RWPE1 (cell line): ENCODE data around the gene JAKMIP2.
A peak's percentile ranks its signal among the peaks of the same experiment; 100 is the strongest.
"Not testable (repeated sequence)": the region's sequence is repeated elsewhere in the genome, so short reads cannot be mapped to it uniquely, and the experiment has no call there.

ENCODE experiments used
- CTCF ChIA-PET: fragments of 350-600 bp; sonication (Branson Sonifier 250); formaldehyde crosslinking; extraction: SDS; loops from one replicate; lab custom pipeline; 2021; lab: Yijun Ruan, JAX
- POLR2A ChIA-PET: fragments of 400-600 bp; formaldehyde crosslinking; extraction: SDS; loops from one replicate; lab custom pipeline; 2020; ENCODE audit warnings: antibody characterized with exemption; ENCODE audit not compliant: low non-redundant PET; lab: Yijun Ruan, JAX
- DNase-seq: peaks from one replicate; pipeline ENCODE4 v3.0.0; 2012; ENCODE audit warnings: low spot score
- H3K27ac ChIP-seq: fragments of 450-650 bp; 2 replicates; pipeline ENCODE4 v1.5.1; 2017
- TF ChIP-seq, protein P1 (sequence below): fragments of 450-650 bp; conservative IDR thresholded peaks from 2 replicates; pipeline ENCODE4 v1.5.1; 2017; ENCODE audit warnings: low read depth, mild to moderate bottlenecking

The JAKMIP2 gene

DNA sequence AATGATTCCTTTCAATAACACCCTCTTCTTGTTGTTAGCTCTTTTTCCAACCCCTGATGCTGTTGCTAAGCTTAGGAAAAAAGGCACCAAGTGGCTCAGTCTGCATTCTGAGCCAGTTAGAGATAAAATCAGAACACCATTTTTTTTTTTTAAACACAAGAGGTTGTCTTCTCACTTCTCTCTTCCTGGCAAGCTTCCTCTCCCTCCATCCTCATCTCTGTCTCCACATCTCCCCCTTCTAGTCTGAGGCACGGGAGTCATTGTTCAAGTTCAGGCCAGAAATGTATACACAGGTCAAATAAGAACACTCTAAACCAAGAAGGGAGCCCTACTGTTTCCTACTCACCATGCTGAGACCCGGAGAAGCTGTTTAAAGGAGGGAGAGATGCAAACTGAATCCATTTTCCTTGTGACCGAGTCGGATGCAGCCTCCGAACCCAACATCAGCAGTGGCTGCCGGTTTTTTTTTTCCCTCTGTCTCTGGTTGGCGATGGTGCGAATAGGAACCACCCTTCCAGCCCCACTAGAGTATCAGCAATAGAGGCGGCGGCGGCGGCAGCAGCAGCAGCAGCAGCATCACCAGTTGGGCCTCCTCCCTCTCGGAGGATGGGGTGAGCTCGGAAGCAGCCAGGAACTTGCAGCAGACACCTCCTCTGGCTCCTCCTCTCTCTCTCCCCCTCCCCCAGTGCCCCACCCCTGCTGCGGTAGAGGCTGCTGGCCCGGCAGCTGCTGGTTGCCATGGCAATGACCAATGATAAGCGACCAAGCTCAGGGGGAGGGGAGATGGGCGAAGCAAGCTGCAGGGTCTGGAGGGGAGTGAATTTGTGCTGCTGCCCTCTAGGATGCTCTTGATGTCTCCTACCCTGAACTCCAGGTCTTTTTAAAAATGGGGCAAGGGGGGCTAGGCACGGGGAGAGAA is at the start of gene JAKMIP2:
Gene JAKMIP2 (minus strand): TSS at position 619 of the 919 bp plus-strand sequence. CDS start 110,922 bp downstream, outside the sequence.
- TF ChIP-seq, protein P1, sequence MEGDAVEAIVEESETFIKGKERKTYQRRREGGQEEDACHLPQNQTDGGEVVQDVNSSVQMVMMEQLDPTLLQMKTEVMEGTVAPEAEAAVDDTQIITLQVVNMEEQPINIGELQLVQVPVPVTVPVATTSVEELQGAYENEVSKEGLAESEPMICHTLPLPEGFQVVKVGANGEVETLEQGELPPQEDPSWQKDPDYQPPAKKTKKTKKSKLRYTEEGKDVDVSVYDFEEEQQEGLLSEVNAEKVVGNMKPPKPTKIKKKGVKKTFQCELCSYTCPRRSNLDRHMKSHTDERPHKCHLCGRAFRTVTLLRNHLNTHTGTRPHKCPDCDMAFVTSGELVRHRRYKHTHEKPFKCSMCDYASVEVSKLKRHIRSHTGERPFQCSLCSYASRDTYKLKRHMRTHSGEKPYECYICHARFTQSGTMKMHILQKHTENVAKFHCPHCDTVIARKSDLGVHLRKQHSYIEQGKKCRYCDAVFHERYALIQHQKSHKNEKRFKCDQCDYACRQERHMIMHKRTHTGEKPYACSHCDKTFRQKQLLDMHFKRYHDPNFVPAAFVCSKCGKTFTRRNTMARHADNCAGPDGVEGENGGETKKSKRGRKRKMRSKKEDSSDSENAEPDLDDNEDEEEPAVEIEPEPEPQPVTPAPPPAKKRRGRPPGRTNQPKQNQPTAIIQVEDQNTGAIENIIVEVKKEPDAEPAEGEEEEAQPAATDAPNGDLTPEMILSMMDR, result no peak
- CTCF ChIA-PET, result interaction anchor here (0.6 to 0.9 kb wide), 3 partner anchors 40 to 1209 kb away, joined by 3 to 8 read pairs (median 6); no protein-coding TSS in a partner anchor
- POLR2A ChIA-PET, result no interaction called here
- DNase-seq, result peak; percentile 39
- no peak within 1 kb of the TSS for H3K27ac ChIP-seq

DNA sequence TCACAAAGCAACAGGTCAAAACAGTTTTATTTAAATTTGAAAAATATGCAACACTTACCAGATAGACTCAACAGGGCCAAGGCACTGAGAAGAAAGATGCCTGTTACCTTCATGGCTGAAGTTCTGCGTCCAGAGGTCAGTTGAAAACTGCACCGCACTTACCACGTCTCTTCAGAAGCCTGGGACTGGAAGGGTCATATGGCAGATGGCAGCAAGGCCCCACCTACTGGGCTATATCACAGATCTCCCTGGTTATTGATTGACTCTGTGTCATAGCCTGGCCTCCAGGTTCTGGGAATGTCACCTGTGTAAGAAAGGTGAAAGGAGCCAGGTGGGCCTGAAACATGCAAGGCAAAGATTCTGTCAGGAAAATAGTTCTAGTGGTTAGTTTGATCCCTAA is 48.9 kb upstream of the JAKMIP2 start, which contains the start of gene SPINK1:
Gene SPINK1 (minus strand): TSS at position 207 of the 400 bp plus-strand sequence. CDS start 94 bp downstream, at position 113.
- H3K27ac ChIP-seq, result no peak within 1 kb of the TSS
- ChIA-PET CTCF (interaction anchor here (1.1 to 1.9 kb wide), 2 partner anchors 9 to 204 kb away, joined by 6 to 9 read pairs; no protein-coding TSS in a partner anchor), POLR2A (no interaction called here)
- no peak for DNase-seq
- TF ChIP-seq, protein P1, result no peak

DNA sequence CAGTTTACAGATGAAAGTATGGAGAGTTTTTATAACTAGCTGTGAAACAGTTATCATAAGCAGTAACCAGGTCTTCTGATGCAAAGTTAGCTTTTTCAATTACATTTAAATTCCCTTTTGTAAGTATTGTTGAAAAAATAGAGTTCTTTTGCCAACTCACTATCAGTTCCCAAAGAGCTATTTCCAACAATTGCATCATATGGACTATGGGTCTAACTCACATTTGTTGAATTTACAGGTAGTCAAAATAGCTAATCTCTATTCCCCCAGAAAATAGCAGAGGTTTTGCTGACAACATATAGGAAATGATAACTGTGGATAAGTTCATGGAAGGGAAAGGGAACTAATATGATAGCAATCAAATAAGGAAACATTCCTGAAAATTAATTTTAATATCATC is 47.5 kb upstream of the JAKMIP2 start:
- CTCF ChIA-PET, result interaction anchor here (0.7 to 1.1 kb wide), 2 partner anchors 20 to 27 kb away, joined by 3 read pairs; no protein-coding TSS in a partner anchor
- POLR2A ChIA-PET, result no interaction called here
- no peak for DNase-seq
- TF ChIP-seq, protein P1, result no peak
- H3K27ac ChIP-seq, result no peak overlapping the region

DNA sequence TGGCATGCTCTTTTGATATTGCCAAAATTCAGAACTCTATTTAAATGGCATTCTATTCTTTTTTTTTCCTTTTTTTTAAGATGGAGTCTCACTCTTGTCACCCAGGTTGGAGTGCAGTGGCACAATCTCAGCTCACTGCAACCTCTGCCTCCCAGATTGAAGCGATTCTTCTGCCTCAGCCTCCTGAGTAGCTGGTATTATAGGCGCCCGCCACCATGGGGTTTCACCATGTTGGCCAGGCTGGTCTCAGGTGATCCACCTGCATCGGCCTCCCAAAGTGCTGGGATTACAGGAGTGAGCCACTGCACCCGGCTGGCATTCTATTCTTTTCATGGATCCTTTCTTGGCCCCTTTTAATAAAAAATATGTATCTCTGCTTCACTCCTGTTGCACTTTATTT is 44.5 kb upstream of the JAKMIP2 start:
- POLR2A ChIA-PET, H3K27ac ChIP-seq, DNase-seq: not testable (repeated sequence)
- CTCF ChIA-PET, result interaction anchor here (0.6 to 1.3 kb wide), 2 partner anchors 199 kb away, joined by 3 to 6 read pairs; no protein-coding TSS in a partner anchor

DNA sequence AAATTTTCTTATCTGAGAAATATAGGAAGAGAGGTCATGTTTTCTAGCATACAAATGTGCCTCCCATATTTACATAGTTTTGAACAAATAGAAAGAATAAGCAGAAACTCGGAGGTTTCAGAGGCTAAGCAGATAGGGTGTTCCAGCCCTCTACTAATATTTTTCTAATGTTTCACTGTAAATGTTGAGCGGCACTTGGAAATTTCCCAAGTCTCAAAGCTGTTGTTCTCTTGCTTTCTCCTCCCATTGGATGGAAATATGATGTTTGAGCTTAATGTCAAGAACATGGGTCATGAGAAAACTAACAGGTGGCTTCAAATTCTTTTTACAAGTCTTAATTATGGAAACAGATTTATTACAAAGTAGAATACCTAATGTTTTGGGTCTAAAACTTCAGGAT is 43.8 kb upstream of the JAKMIP2 start:
- no peak for DNase-seq
- CTCF ChIA-PET, result interaction anchor here (0.6 to 1.3 kb wide), 2 partner anchors 198 to 199 kb away, joined by 3 to 6 read pairs; no protein-coding TSS in a partner anchor
- H3K27ac ChIP-seq, result no peak overlapping the region
- POLR2A ChIA-PET, result no interaction called here
- TF ChIP-seq, protein P1, result no peak

DNA sequence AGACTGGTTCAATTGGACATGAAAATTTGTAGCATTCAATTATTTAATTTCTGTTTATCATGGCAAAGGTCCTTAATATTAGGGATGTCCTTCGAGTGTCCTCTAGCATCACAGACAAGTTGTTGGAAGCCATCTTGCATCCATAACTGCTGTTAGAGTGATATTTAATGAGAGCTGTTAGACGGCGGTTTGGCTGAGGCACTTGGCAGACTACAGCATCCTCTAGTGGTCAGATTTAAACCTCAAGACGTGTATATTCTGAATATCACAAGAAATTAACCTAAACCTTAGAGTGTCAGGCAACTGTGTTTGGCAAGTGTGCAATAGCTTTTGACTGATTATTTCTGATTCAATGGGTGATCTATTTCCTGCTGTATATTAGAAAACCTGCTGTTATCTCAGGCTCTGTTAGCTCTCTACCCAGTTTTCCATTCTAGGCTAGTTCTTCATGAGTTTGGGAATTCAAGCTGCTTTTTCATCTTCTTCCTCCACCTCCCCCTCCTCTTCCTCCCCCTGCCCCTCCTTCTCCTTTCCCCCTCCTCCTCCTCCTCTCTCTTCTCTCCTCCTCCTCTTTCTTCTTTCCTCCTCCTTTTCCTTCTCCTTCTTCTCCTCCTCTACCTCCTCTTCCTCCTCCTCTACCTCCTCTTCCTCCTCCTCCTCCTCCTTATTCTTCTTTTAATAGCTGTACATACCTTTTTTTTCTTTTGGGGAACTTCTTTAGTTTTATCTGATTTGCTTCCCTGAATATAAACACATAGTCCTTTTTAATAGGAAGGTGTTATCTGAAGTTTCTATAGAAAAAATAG is 40.4 kb upstream of the JAKMIP2 start:
- TF ChIP-seq, protein P1, result peak; percentile 89
- POLR2A ChIA-PET, result no interaction called here
- peak; percentile 46 for DNase-seq
- CTCF ChIA-PET, result interaction anchor here (0.5 to 2.3 kb wide), 24 partner anchors 9 to 575 kb away, joined by 3 to 69 read pairs (median 4); no protein-coding TSS in a partner anchor
- no peak overlapping the region for H3K27ac ChIP-seq

DNA sequence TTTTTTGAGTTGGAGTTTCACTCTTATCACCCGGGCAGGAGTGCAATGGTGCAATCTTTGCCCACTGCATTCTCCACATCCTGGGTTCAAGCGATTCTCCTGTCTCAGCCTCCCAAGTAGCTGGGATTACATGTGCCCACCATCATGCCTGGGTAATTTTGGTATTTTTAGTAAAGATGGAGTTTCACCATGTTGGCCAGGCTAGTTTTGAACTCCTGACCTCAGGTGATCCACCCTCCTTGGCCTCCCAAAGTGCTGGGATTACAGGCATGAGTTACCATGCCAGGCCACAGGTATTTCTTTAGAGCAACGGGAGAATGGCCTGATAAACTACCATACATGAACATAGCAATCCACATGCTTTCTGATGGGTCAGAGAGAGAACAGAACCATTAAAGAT is 39.7 kb upstream of the JAKMIP2 start:
- DNase-seq, H3K27ac ChIP-seq, POLR2A ChIA-PET: not testable (repeated sequence)
- CTCF ChIA-PET, result interaction anchor here (0.5 to 2.3 kb wide), 19 partner anchors 8 to 574 kb away, joined by 3 to 69 read pairs (median 4); no protein-coding TSS in a partner anchor
